Sigmoid colon (tissue), 7 donors: ENCODE measurements around the gene FIG4. TPM values are rescaled to one million over a fixed set of nuclear protein-coding genes. Genes with fewer than 3 reads are reported as not detected.

Experiments used
- DNase-seq: peaks from one replicate; pipeline ENCODE4 v3.0.0-alpha.2; 2019
- H3K27ac ChIP-seq, 4 donors: fragments of 200-600 bp; sonication (generic); one replicate each; pipeline ENCODE4 v1.5.1; 2016 to 2019; ENCODE audit warnings: mild to moderate bottlenecking in 1 of 4
- H3K27me3 ChIP-seq, 3 donors: fragments of 200-600 bp; sonication (generic); one replicate each; pipeline ENCODE4 v1.5.1; 2019; ENCODE audit warnings: mild to moderate bottlenecking in 1 of 3
- H3K36me3 ChIP-seq, 4 donors: fragments of 200-600 bp; sonication (generic); one replicate each; pipeline ENCODE4 v1.5.1; 2016 to 2019
- H3K4me1 ChIP-seq, 4 donors: fragments of 200-600 bp; sonication (generic); one replicate each; pipeline ENCODE4 v1.5.1; 2017 to 2019
- H3K4me3 ChIP-seq, 4 donors: fragments of 200-600 bp; sonication (generic); one replicate each; pipeline ENCODE4 v1.5.1; 2017 to 2019; ENCODE audit warnings: mild to moderate bottlenecking in 2 of 4, moderate library complexity in 1 of 4
- H3K9me3 ChIP-seq, 4 donors: fragments of 200-600 bp in 3 of 4; sonication (generic) in 3 of 4; one replicate each; pipeline versions ENCODE4 v1.5.1 to v1.6.1; 2013 to 2019
- EP300 ChIP-seq, 4 donors: sonication (generic); formaldehyde crosslinking; IDR thresholded peaks; one replicate each; pipeline ENCODE4 v1.6.1; 2017; ENCODE audit warnings: antibody characterized with exemption in 4 of 4
- POLR2A ChIP-seq, 2 donors: fragments of 450-650 bp; IDR thresholded peaks; one replicate each; pipeline ENCODE4 v1.6.1; 2016; ENCODE audit warnings: antibody characterized with exemption in 2 of 2, mild to moderate bottlenecking in 2 of 2, moderate library complexity in 2 of 2
- POLR2AphosphoS5 ChIP-seq, 4 donors: sonication (generic); formaldehyde crosslinking; IDR thresholded peaks; one replicate each; pipeline ENCODE4 v1.6.1; 2017; ENCODE audit warnings: antibody characterized with exemption in 4 of 4
- WGBS, 2 donors: extraction: QIAGEN DNeasy Blood & Tissue Kit; methylation state at CpG; one replicate each; pipeline ENCODE4 v1.1.7; 2013; 5-methylcytosine and 5-hydroxymethylcytosine counted together
- intact Hi-C: fragments of 100-400 bp; cut with DNase I; formaldehyde crosslinking; loops from one replicate; pipeline ENCODE4 v1.15.1; 2023
- polyA plus RNA-seq, 3 donors: library from polyadenylated mRNA; stranded (reverse); fragments of 200-250 nt; gene quantifications; one replicate each; pipeline ENCODE4 v1.2.3, GENCODE V29; 2013
- total RNA-seq, 4 donors: library from RNA; depleted of rRNA; stranded (reverse); fragments of >200 nt; gene quantifications; one replicate each; pipeline ENCODE4 v1.1.0, GENCODE V29; 2016
- TF ChIP-seq, protein P1 (sequence below), 4 experiments: fragments of 450-650 bp in 3 of 4; fragments of 200-600 bp in 1 of 4; IDR thresholded peaks; one replicate each; pipeline ENCODE4 v1.5.1; 2016 to 2019; ENCODE audit warnings: antibody characterized with exemption in 4 of 4, mild to moderate bottlenecking in 3 of 4, moderate library complexity in 2 of 4
- donor health status: healthy with polysubstance abuse.
- donor health status: Bipolar disorder and iron deficiency.
- donor health status: healthy.

Gene FIG4
- total and polyA plus RNA-seq, 7 donors: 9.8 to 24.1 (median 11.9) TPM

DNA sequence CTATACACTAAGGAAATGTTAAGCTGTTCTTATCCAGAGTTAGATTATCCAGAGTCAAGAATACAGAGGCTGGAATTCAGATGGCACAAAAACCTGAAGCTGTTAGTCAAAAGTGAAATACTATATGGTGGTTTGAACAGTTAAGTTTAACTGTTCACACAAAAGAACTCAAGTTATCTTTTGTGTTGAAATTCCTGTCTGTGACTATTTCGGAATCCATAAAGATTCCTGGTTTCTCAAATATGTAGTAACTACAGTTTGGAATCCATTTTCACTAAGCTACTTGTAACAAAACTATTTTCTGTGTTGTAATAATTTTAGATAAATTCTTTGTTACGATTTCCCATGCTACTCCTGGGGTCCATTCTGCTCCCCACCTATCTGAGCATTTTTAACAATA lies 24.5 kb downstream of the FIG4 start:
- TF ChIP-seq POLR2A (IDR thresholded peaks at IDR 0.05): no peak
- no peak for TF ChIP-seq EP300 (IDR thresholded peaks at IDR 0.05)
- TF ChIP-seq, protein P1, sequence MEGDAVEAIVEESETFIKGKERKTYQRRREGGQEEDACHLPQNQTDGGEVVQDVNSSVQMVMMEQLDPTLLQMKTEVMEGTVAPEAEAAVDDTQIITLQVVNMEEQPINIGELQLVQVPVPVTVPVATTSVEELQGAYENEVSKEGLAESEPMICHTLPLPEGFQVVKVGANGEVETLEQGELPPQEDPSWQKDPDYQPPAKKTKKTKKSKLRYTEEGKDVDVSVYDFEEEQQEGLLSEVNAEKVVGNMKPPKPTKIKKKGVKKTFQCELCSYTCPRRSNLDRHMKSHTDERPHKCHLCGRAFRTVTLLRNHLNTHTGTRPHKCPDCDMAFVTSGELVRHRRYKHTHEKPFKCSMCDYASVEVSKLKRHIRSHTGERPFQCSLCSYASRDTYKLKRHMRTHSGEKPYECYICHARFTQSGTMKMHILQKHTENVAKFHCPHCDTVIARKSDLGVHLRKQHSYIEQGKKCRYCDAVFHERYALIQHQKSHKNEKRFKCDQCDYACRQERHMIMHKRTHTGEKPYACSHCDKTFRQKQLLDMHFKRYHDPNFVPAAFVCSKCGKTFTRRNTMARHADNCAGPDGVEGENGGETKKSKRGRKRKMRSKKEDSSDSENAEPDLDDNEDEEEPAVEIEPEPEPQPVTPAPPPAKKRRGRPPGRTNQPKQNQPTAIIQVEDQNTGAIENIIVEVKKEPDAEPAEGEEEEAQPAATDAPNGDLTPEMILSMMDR (IDR thresholded peaks at IDR 0.05): no peak
- no peak for TF ChIP-seq POLR2AphosphoS5 (IDR thresholded peaks at IDR 0.05)
- peaks cover 0 to 48% (median 0%) of the 10 kb centered on the region in 4 donors for H3K36me3 ChIP-seq
- 93 to 96% methylated on average over 2 of the region's 2 CpGs for WGBS, 2 donors
- no peak for DNase-seq
- H3K4me1 ChIP-seq: no peaks in the 10 kb centered on the region
- intact Hi-C loops: no loop called here
- no peaks in the 10 kb centered on the region for H3K27me3 ChIP-seq
- no peak overlapping the region for H3K27ac ChIP-seq
- H3K9me3 ChIP-seq: no peaks in the 10 kb centered on the region
- H3K4me3 ChIP-seq: no peak overlapping the region

DNA sequence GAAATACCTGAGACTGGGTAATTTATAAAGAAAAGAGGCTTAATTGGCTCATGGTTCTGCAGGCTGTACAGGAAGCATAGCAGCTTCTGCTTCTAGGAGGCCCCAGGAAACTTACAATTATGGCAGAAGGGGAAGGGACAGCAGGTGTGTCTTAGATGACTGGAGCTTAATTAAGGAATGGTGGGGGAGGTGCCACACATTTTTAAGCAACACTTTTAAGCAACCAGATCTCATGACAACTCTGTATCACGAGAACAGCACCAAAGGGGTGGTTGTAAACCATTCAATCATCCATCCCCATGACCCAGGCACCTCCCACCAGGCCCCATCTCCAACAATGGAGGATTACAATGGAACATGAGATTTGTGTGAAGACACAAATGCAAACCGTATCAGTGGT lies 26.9 kb downstream of the FIG4 start:
- no peak for DNase-seq
- Histone ChIP-seq H3K27ac (no peak overlapping the region), H3K4me1 (peaks cover 0 to 8% (median 0%) of the 10 kb centered on the region in 4 donors), H3K4me3 (no peak overlapping the region), H3K27me3 (no peaks in the 10 kb centered on the region), H3K9me3 (no peaks in the 10 kb centered on the region), H3K36me3 (peaks cover 0 to 48% (median 0%) of the 10 kb centered on the region in 4 donors)
- intact Hi-C loops: no loop called here
- 82 to 93% methylated on average over 2 of the region's 2 CpGs for WGBS, 2 donors
- TF ChIP-seq, protein P1 (IDR thresholded peaks at IDR 0.05): no peak
- no peak for TF ChIP-seq POLR2AphosphoS5 (IDR thresholded peaks at IDR 0.05)
- TF ChIP-seq POLR2A (IDR thresholded peaks at IDR 0.05): no peak
- no peak for TF ChIP-seq EP300 (IDR thresholded peaks at IDR 0.05)

DNA sequence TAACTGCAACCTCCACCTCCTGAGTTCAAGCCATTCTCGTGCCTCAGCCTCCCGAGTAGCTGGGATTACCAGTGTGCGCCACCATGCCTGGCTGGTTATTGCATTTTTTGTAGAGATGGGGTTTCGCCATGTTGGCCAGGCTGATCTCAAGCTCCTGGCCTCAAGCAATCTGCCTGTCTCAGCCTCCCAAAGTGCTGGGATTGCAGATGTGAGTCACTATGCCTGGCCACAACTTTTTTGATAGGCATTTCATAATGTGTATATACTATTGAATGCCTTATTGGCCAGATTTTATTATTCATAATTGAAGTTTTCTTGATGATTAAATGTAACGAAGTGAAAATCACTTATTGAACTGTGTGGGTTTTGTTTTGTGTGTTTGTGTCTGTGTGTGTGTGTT lies 27.9 kb downstream of the FIG4 start:
- Histone ChIP-seq H3K36me3 (peaks cover 0 to 52% (median 0%) of the 10 kb centered on the region in 4 donors), H3K9me3 (no peaks in the 10 kb centered on the region), H3K27ac (no peak overlapping the region), H3K27me3 (no peaks in the 10 kb centered on the region), H3K4me1 (peaks cover 0 to 8% (median 0%) of the 10 kb centered on the region in 4 donors), H3K4me3 (no peak overlapping the region)
- intact Hi-C loops: no loop called here
- DNase-seq: no peak
- TF ChIP-seq POLR2A (IDR thresholded peaks at IDR 0.05) (no peak), EP300 (IDR thresholded peaks at IDR 0.05) (no peak), POLR2AphosphoS5 (IDR thresholded peaks at IDR 0.05) (no peak)
- TF ChIP-seq, protein P1 (IDR thresholded peaks at IDR 0.05): no peak
- 97 to 99% methylated on average over 5 of the region's 5 CpGs for WGBS, 2 donors

DNA sequence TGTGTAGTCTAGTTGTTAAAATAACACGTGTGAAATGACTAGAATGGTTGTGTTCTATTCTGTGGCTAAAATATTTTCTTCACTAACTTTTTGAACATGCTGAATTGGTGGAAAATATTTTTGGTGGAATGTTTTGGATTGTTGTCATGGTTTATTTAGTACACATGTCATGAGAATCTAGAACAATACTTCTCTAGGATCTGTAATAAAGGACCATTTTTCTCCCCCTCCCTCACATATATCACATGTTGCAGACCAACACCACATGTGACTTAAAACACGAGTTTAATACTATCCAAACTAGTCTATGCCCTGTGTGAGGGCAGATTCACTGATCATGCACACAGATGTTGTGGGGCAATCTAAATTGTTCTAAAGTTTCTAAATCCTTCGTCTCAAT lies 29.2 kb downstream of the FIG4 start:
- H3K4me1 ChIP-seq: peaks cover 0 to 8% (median 0%) of the 10 kb centered on the region in 4 donors
- TF ChIP-seq POLR2A (IDR thresholded peaks at IDR 0.05): no peak
- TF ChIP-seq POLR2AphosphoS5 (IDR thresholded peaks at IDR 0.05): no peak
- TF ChIP-seq EP300 (IDR thresholded peaks at IDR 0.05): no peak
- TF ChIP-seq, protein P1 (IDR thresholded peaks at IDR 0.05): no peak
- H3K27me3 ChIP-seq: no peaks in the 10 kb centered on the region
- WGBS, 2 donors: 84 to 92% methylated on average over 3 of the region's 3 CpGs
- intact Hi-C loops: no loop called here
- no peak for DNase-seq
- H3K9me3 ChIP-seq: peaks cover 0 to 2% (median 0%) of the 10 kb centered on the region in 4 donors
- peaks cover 0 to 54% (median 0%) of the 10 kb centered on the region in 4 donors for H3K36me3 ChIP-seq
- no peak overlapping the region for H3K4me3 ChIP-seq
- H3K27ac ChIP-seq: no peak overlapping the region

DNA sequence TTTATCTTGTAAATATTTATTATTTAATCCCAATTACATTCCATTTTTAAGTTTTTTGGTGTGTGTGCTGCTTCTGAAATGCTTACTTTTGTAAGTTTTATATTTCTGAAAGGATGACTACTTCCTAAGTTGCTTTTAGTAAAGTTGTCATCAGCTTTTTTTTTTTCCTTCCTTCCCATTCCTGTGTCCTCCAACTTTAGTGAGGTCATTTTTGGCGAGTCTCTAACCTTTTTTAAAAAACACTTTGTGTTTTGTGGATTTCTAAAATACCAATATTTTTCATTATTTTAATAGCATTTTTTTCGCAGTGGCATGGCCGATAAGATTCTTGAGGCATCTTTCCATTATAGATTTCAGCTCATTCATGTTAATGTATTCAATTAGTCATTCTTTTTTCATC lies 30.9 kb downstream of the FIG4 start:
- TF ChIP-seq POLR2AphosphoS5 (IDR thresholded peaks at IDR 0.05) (no peak), EP300 (IDR thresholded peaks at IDR 0.05) (no peak), POLR2A (IDR thresholded peaks at IDR 0.05) (no peak)
- TF ChIP-seq, protein P1 (IDR thresholded peaks at IDR 0.05): no peak
- Histone ChIP-seq H3K27me3 (no peaks in the 10 kb centered on the region), H3K9me3 (peaks cover 0 to 2% (median 0%) of the 10 kb centered on the region in 4 donors), H3K4me3 (no peak overlapping the region), H3K36me3 (peaks cover 0 to 37% (median 0%) of the 10 kb centered on the region in 4 donors), H3K27ac (no peak overlapping the region), H3K4me1 (peaks cover 0 to 8% (median 0%) of the 10 kb centered on the region in 4 donors)
- no peak for DNase-seq
- intact Hi-C loops: no loop called here
- WGBS, 2 donors: 92 to 94% methylated on average over 3 of the region's 3 CpGs
